Esophagus muscularis mucosa (tissue), 3 donors: ENCODE data around the gene GCNA.
"Not testable (repeated sequence)": the region's sequence is repeated elsewhere in the genome, so short reads cannot be mapped to it uniquely, and the experiment has no call there.

Experiments
- CTCF ChIP-seq, 3 experiments: fragments of 200-600 bp in 2 of 3; fragments of 450-650 bp in 1 of 3; sonication (generic) in 2 of 3; IDR thresholded peaks; one replicate each; pipeline ENCODE4 v1.5.1; 2017 to 2019; ENCODE audit warnings: antibody characterized with exemption in 3 of 3, mild to moderate bottlenecking in 2 of 3, moderate library complexity in 1 of 3
- POLR2A ChIP-seq: fragments of 450-650 bp; IDR thresholded peaks from one replicate; pipeline ENCODE4 v1.6.1; 2017; ENCODE audit warnings: antibody characterized with exemption, moderate library complexity, mild to moderate bottlenecking, low read depth

GRCh38 chrX:71611736-71612135 is 33.5 kb downstream of the GCNA start:
- not testable (repeated sequence) for TF ChIP-seq POLR2A; CTCF (IDR thresholded peaks at IDR 0.05)
